Smooth muscle cell of the coronary artery (primary cell): ENCODE data around the gene GPC2. TPM values are rescaled to one million over a fixed set of nuclear protein-coding genes. Genes with fewer than 3 reads are reported as not detected.

Source experiments
- total RNA-seq: library from RNA; depleted of rRNA; stranded (reverse); fragments of >200 nt; gene quantifications from 2 replicates; pipeline ENCODE4 v1.2.3, GENCODE V29; 2014; ENCODE audit warnings: low replicate concordance

The GPC2 gene, protein sequence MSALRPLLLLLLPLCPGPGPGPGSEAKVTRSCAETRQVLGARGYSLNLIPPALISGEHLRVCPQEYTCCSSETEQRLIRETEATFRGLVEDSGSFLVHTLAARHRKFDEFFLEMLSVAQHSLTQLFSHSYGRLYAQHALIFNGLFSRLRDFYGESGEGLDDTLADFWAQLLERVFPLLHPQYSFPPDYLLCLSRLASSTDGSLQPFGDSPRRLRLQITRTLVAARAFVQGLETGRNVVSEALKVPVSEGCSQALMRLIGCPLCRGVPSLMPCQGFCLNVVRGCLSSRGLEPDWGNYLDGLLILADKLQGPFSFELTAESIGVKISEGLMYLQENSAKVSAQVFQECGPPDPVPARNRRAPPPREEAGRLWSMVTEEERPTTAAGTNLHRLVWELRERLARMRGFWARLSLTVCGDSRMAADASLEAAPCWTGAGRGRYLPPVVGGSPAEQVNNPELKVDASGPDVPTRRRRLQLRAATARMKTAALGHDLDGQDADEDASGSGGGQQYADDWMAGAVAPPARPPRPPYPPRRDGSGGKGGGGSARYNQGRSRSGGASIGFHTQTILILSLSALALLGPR
- 1.4 and 3.1 TPM in 2 replicates for total RNA-seq

DNA sequence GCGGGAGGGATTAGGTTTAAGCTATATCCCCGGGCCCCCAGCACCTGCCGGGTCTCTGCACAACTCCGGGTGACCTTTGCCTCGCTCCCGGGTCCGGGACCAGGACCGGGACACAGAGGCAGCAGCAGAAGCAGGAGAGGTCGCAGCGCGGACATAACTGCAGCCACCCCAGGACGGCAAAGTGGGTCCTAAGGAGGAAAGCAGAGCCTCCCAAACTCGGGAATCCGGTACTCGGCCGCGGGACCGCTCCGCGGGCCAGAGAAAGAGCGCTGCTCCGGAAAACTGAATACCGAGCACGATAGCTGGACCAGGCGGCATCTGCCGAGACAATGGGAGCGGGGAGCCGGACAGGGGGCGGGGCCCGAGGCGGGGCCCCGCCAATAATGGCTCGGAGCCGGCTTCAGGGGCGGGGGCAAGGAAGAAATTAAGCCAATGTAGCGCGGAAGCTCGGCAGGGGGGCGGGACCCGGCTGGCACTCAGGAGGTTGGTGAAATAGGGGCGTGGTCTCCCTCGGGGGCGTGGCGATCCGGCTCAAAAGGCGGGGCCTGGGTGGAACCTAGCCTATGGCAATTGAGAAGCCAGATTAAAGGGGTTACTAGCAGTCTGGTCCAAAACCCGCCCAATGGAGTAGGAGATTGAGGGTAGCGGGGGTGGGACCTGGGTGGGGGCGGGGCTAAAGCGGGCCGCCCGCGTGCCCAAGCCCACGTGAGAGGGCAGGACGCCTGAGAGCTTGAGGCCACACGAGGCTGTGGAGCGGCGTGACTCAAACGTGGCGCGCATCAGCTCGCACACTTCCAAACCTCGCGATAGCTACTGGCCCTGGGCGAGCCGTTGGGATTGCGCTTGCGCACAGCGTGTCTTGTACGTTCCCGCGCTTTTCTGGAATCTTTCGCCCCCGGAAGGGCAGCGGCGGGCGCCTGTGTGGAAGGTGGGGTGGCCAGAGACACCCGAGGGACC lies at the start of gene GPC2, which contains the start of gene STAG3:
Gene GPC2 (minus strand): TSS at position 337 of the 957 bp plus-strand sequence. CDS start 182 bp downstream, at position 155.
Gene STAG3 (plus strand): TSS at position 874 of the 957 bp plus-strand sequence. CDS start 2,639 bp downstream, outside the sequence.

DNA sequence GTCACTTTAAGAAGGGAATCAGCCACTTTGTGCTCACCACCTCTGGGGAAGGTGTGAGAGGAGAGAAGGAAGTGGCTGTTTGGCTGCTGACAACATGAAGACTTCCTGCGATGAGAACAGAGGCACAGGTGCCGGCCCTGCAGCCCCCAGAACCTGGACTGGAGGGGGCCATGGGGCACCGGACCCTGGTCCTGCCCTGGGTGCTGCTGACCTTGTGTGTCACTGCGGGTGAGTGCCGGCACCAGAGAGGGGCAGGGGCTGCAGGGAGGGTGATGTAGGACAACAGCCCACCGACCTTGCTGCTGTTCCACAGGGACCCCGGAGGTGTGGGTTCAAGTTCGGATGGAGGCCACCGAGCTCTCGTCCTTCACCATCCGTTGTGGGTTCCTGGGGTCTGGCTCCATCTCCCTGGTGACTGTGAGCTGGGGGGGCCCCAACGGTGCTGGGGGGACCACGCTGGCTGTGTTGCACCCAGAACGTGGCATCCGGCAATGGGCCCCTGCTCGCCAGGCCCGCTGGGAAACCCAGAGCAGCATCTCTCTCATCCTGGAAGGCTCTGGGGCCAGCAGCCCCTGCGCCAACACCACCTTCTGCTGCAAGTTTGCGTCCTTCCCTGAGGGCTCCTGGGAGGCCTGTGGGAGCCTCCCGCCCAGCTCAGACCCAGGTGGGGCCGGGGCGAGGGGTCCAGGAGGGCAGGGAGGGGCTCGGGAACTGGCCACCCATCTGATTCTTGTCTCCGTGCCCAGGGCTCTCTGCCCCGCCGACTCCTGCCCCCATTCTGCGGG lies 42.8 kb upstream of the GPC2 start, which contains the start of gene PVRIG:
Gene PVRIG (plus strand): TSS at position 149 of the 785 bp plus-strand sequence. CDS start 22 bp downstream, at position 171.

DNA sequence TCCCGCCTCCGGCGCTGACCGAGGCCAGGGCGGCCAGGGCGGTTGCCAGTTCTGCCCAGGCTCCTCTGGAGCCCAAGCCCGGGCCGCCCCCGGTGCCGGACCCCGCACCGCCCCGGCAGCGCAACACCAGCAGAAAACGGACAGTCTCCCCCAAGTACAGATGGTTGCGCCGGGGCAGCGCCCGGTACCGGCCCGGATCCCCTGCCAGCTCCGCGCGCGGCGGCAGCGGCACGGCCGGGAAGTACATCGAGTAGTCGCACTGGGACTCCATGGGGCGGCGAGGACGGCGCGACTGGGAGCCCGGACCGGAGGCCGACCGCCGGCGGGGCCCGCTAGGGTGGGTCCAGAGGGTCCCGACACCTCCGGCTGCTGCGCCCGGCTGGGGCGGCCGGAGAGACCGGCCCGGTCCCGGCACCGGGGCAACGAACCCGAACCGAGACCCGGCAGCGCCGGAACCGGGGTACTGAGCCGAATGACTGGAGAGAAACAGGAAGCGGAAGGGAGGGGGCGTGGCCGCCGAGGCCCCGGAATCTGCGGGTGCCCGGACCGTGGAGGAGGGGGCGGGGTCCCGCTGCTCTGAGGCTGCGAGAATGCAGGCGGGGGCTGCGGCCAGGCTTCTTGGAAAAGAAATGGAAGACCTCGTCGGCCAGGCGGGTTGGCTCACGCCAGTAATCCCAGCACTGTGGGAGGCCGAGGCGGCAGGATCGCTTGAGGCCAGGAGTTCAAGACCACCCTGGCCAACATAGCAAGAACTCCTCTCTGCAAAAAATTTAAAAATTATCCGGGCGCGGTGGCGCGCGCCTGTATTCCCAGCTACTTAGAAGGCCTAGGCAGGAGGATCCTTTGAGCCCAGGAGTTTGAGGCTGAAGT lies 18.7 kb downstream of the GPC2 start, which contains the start of gene TRAPPC14:
Gene TRAPPC14 (minus strand): TSS at position 495 of the 870 bp plus-strand sequence. CDS start 224 bp downstream, at position 271.

GRCh38 chr7:100148559-100149328 lies 28.4 kb downstream of the GPC2 start, which contains the start of gene LAMTOR4:
LAMTOR4 (plus strand) TSS chr7:100148918; CDS start chr7:100148973, 55 bp downstream.

DNA sequence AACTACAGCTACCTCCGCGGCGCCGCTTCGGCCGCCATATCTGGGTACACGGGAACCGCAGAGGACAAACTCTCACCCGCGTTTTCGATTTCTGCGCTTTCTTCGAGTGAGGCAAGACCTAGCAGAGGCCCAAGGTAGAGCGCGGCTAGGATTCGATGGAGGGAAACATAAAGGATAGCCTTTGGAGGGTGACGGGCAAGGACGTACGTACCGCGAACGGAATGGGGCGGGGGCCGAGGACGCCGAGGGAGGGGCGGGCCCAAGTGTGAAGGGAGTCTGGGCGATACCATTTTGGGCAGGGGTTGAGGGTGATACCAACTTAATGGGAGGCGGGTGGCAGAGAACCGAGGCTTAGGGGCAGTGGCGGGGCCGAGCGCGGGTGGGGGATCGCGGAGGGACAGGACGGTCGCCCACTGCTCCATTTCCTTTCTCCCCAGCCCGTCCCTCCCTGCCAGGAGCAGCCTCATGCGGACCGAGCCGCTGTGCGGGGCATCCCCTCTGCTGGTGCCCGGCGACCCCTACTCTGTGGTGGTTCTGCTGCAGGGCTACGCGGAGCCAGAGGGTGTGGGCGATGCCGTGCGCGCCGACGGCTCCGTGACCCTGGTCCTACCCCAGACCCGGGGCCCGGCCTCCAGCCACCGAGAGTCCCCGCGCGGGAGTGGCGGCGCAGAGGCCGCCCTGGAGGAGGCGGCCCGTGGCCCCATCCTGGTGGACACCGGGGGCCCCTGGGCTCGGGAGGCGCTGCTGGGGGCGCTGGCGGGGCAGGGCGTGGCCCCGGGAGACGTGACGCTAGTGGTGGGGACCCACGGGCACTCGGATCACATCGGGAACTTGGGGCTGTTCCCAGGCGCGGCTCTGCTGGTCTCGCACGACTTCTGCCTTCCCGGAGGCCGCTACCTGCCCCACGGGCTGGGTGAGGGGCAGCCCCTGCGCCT lies 50.0 kb downstream of the GPC2 start, which contains the start of gene MBLAC1:
Gene MBLAC1 (plus strand): TSS at position 37 of the 935 bp plus-strand sequence. CDS start 429 bp downstream, at position 466.

Other genes with a start within 250 kb of the GPC2 start
- not detected in 2 replicates for gene GJC3, start 247.8 kb downstream of the GPC2 start, total RNA-seq
- 0.30 TPM in 1 of 2 replicates, not detected in the other for gene AZGP1, start 201.3 kb downstream of the GPC2 start, total RNA-seq
- gene ZKSCAN1, start 161.8 kb downstream of the GPC2 start, total RNA-seq: 33.1 and 37.3 TPM in 2 replicates
- 8.2 and 9.8 TPM in 2 replicates for gene ZSCAN21, start 127.6 kb downstream of the GPC2 start, total RNA-seq
- gene ZNF3, start 95.7 kb downstream of the GPC2 start, total RNA-seq: 11.8 and 19.1 TPM in 2 replicates
- gene COPS6, start 88.4 kb downstream of the GPC2 start, total RNA-seq: 77.9 and 108 TPM in 2 replicates
- gene MCM7, start 76.0 kb downstream of the GPC2 start, total RNA-seq: 23.5 and 39.1 TPM in 2 replicates
- 15.3 and 19.6 TPM in 2 replicates for gene AP4M1, start 75.7 kb downstream of the GPC2 start, total RNA-seq
- 13.3 and 25.1 TPM in 2 replicates for gene TAF6, start 58.0 kb downstream of the GPC2 start, total RNA-seq
- 34.4 and 67.6 TPM in 2 replicates for gene CNPY4, start 57.7 kb downstream of the GPC2 start, total RNA-seq
- 1.4 and 2.2 TPM in 2 replicates for gene MBLAC1, start 50.4 kb downstream of the GPC2 start, total RNA-seq
- gene LAMTOR4, start 28.5 kb downstream of the GPC2 start, total RNA-seq: 119 and 142 TPM in 2 replicates
- 3.0 and 4.4 TPM in 2 replicates for gene TRAPPC14, start 18.7 kb downstream of the GPC2 start, total RNA-seq
- 1.5 and 2.3 TPM in 2 replicates for gene GAL3ST4, start 8.8 kb downstream of the GPC2 start, total RNA-seq
- 0.30 and 1.4 TPM in 2 replicates for gene STAG3, start 537 bp upstream of the GPC2 start, total RNA-seq
- gene PVRIG, start 42.6 kb upstream of the GPC2 start, total RNA-seq: not detected in 2 replicates
- not detected in 2 replicates for gene SPDYE3, start 130.3 kb upstream of the GPC2 start, total RNA-seq
- gene PILRB, start 180.7 kb upstream of the GPC2 start, total RNA-seq: 3.4 and 8.5 TPM in 2 replicates
- 0.82 TPM in 1 of 2 replicates, not detected in the other for gene PILRA, start 196.1 kb upstream of the GPC2 start, total RNA-seq